Epithelial cell of esophagus (primary cell): ENCODE data around the gene EFCAB6.

ENCODE experiments used
- DNase-seq: peaks from one replicate; pipeline ENCODE4 v3.0.0; 2010; ENCODE audit warnings: low read depth
- H3K4me3 ChIP-seq: 2 replicates; pipeline ENCODE4 v1.5.1; 2011; ENCODE audit warnings: mild to moderate bottlenecking, low read length, control low read depth
- CTCF ChIP-seq: IDR thresholded peaks from 2 replicates; pipeline ENCODE4 v1.5.1; 2011; ENCODE audit warnings: low read depth, mild to moderate bottlenecking, low read length, control low read depth, inconsistent platforms; ENCODE audit not compliant: insufficient read depth; ENCODE audit errors: missing control alignments

Gene EFCAB6

GRCh38 chr22:43720716-43721115 lies 91.4 kb downstream of the EFCAB6 start:
- no peak for TF ChIP-seq CTCF
- DNase-seq: no peak
- H3K4me3 ChIP-seq: no peak overlapping the region

DNA sequence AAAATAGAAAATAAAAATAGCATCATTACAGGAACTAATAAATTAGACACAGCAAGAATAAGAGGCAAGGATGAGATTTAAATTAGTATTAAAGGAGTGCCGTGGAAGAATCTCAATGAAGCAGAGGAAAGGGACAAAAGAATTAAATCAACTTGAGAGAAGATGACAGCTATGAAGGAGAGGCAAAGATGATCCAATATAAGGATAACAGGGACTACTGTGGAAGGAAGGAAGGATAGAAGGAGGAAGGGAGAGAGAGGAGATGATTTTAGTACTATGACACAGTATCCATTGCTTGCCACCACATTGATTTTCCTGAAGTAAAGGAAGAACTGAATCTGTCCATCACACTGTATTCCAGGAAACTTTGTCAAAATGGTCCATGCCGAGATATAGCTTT lies 98.0 kb downstream of the EFCAB6 start:
- H3K4me3 ChIP-seq: no peak overlapping the region
- no peak for DNase-seq
- TF ChIP-seq CTCF: no peak

DNA sequence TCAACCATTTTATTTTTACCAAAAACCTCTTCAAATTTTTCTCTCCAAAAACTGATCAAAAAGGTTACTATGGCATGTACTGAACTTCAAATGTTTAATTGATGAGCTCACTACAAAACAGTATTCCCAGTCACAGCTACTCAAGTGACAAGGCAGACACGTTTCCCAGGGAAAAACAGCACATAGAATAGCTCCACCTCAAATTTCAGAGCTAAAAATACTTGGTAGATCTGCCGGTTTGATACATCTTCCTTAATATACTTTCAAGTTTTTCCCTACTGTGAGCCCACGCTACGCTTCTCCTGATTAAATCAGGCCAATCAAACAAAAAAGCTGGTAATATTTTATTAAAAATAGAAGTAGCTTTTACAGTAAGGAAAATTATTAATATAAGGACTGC lies 100.4 kb downstream of the EFCAB6 start:
- H3K4me3 ChIP-seq: no peak overlapping the region
- no peak for TF ChIP-seq CTCF
- DNase-seq: no peak

GRCh38 chr22:43707648-43708047 lies 104.5 kb downstream of the EFCAB6 start:
- no peak overlapping the region for H3K4me3 ChIP-seq
- TF ChIP-seq CTCF: no peak
- DNase-seq: peak; percentile 64

DNA sequence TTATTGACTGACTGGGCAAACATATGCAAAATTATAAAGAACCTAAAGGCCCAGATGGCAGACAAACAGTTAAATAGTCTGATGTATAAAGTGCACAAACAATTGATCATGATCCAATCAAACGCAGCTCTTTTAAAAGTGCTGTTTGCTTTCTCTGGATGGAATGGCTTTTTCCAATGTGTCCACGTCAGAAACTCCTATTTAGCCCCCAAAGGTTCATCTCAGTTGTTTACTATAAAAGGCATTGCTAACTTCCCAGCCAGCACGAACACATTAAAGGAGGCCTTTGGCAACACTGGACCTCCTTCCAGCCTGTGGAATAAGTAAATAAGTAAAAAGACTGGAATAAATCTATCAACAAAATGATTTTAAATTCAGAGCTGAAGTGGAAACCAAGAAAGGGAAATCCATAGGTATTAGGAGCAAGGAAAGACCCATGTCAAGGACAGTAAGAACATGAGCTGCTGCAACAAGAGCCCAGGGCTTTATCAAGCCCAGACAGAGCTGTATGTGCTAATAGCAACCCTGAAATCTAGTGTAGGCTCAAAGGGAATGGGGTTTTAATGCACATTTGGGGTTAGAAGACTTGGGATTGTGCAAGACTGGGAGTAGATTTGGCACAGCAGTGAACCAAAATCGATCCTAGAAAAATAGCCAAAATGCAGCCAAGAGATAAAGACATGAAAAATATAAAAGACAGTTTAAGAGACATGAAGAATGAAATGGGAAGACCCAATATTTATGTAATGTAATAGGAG lies 105.4 kb downstream of the EFCAB6 start:
- no peak for TF ChIP-seq CTCF
- no peak for DNase-seq
- no peak overlapping the region for H3K4me3 ChIP-seq

DNA sequence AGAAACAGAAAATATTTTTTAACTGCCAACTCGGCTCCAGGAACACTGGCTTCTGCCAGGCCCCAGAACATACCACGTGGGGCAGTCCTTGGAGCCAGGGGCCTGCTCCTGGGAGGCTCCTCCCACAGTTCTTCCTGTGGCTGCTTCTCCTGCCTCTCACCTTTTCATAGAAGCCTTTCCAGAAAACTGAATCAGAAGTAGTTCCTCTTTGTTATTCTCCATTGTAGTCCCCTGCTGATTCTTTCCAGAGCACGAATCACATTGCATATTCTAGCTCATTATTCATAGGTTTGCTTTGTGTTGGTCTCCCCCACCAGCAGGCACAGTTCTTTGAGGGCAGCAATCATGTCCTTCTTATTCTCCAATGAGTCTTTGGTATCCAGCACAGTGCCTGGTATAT lies 106.0 kb downstream of the EFCAB6 start:
- DNase-seq: no peak
- TF ChIP-seq CTCF: no peak
- H3K4me3 ChIP-seq: no peak overlapping the region

- no peak overlapping the region for H3K4me3 ChIP-seq
- no peak for DNase-seq
- TF ChIP-seq CTCF: no peak
Observed at GRCh38 chr22:43704051-43704450, 108.1 kb downstream of the EFCAB6 start.
